NCI-H187 (cell line): ENCODE measurements around the gene KLHL40.

ENCODE experiments used
- DNase-seq, 2 experiments: peaks; one replicate each; lab custom pipeline; 2025; lab: John Stamatoyannopoulos, UW

KLHL40 gene

GRCh38 chr3:42685363-42685881 lies at the start of gene KLHL40:
Gene KLHL40, plus strand, starts transcription at chr3:42685537. Its CDS starts 82 bp downstream, at chr3:42685619.
- no peak for DNase-seq

GRCh38 chr3:42637001-42637400 lies 48.3 kb upstream of the KLHL40 start:
- DNase-seq: no peak

GRCh38 chr3:42638339-42638842 lies 46.9 kb upstream of the KLHL40 start:
- DNase-seq: no peak

- DNase-seq: no peak
These were observed 46.1 kb upstream of the KLHL40 start for GRCh38 chr3:42639192-42639591.

- no peak for DNase-seq
These were observed 45.2 kb upstream of the KLHL40 start for GRCh38 chr3:42640129-42640528.

- no peak for DNase-seq
These were observed 44.5 kb upstream of the KLHL40 start for GRCh38 chr3:42640771-42641370.

GRCh38 chr3:42647821-42648459 lies 37.4 kb upstream of the KLHL40 start:
- no peak for DNase-seq

GRCh38 chr3:42649006-42649405 lies 36.3 kb upstream of the KLHL40 start:
- no peak for DNase-seq

GRCh38 chr3:42649783-42650182 lies 35.6 kb upstream of the KLHL40 start:
- no peak for DNase-seq

GRCh38 chr3:42651248-42652091 lies 33.9 kb upstream of the KLHL40 start:
- DNase-seq: no peak

- no peak for DNase-seq
These were observed 33.1 kb upstream of the KLHL40 start for GRCh38 chr3:42652251-42652610.

- DNase-seq: no peak
These were observed 32.6 kb upstream of the KLHL40 start for GRCh38 chr3:42652611-42653302.

GRCh38 chr3:42653303-42653559 lies 32.1 kb upstream of the KLHL40 start:
- DNase-seq: no peak

- no peak for DNase-seq
These were observed 31.6 kb upstream of the KLHL40 start, which contains the start of gene ZBTB47 for GRCh38 chr3:42653560-42654330. Gene ZBTB47, plus strand, starts transcription at chr3:42653697. Its CDS starts 4,659 bp downstream, at chr3:42658356.

GRCh38 chr3:42654331-42655201 lies 30.8 kb upstream of the KLHL40 start:
- no peak for DNase-seq

- no peak for DNase-seq
These were observed 29.9 kb upstream of the KLHL40 start for GRCh38 chr3:42655331-42655888.

GRCh38 chr3:42655980-42656679 lies 29.2 kb upstream of the KLHL40 start:
- no peak for DNase-seq

GRCh38 chr3:42656680-42657610 lies 28.4 kb upstream of the KLHL40 start:
- no peak for DNase-seq
